K562 (cell line): ENCODE measurements around the gene ZACN. TPM values are rescaled to one million over a fixed set of nuclear protein-coding genes. Genes with fewer than 3 reads are reported as not detected.

Experiments
- ATAC-seq: fragments of 200-7000 bp; cut with Tn5 transposase; 3 replicates; pipeline ENCODE4 v1.9.1; 2020; ENCODE audit warnings: moderate library complexity
- BruUV-seq: library from RNA; stranded (reverse); fragments of 400-500 nt; replicated peaks from 2 replicates; lab custom pipeline; 2021; lab: Mats Ljungman, UMichigan
- CTCF ChIA-PET: fragments of 300-600 bp; formaldehyde crosslinking; extraction: SDS; loops from one replicate; lab custom pipeline; 2021; ENCODE audit warnings: low intra/inter-chr PET ratio; lab: Yijun Ruan, JAX
- POLR2A ChIA-PET: fragments of 300-600, 350-650 bp; sonication (Branson Sonifier 250); formaldehyde crosslinking; extraction: SDS; loops from one replicate; lab custom pipeline; 2021; ENCODE audit warnings: antibody characterized with exemption, inconsistent platforms; lab: Yijun Ruan, JAX
- DNase-seq, 4 experiments: peaks; one replicate each; pipeline versions ENCODE4 v3.0.0 to v3.0.0-alpha.2; 2011 to 2018; ENCODE audit warnings: low spot score in 3 of 4, mixed read lengths in 3 of 4; ENCODE audit errors: extremely low read depth in 1 of 4
- FAIRE-seq: peaks from 2 replicates; lab custom pipeline; 2011; peaks lifted over from hg19 to GRCh38; lab: Jason Lieb, UNC
- H2AFZ ChIP-seq: 2 replicates; pipeline ENCODE4 v1.6.0; 2011; ENCODE audit warnings: low read depth, low read length, control low read depth, inconsistent platforms
- H3K27ac ChIP-seq: fragments of 200-600 bp; 3 replicates; pipeline ENCODE4 v1.8.0; 2011; ENCODE audit warnings: low read depth, mild to moderate bottlenecking, control low read depth, inconsistent platforms, low read length, moderate library complexity, mixed read lengths; ENCODE audit errors: extremely low read depth
- H3K27me3 ChIP-seq, 2 experiments: fragments of 300-600 bp in 1 of 2; 2 replicates in 1 of 2; 3 replicates in 1 of 2; pipeline versions ENCODE4 v1.6.0 to v1.8.0; 2011; ENCODE audit warnings: inconsistent platforms in 2 of 2, low read length in 2 of 2, mild to moderate bottlenecking in 1 of 2, mixed read lengths in 1 of 2, moderate library complexity in 1 of 2; ENCODE audit not compliant: control insufficient read depth in 2 of 2, insufficient read depth in 2 of 2
- H3K36me3 ChIP-seq: fragments of 300-600 bp; 3 replicates; pipeline ENCODE4 v1.8.0; 2011; ENCODE audit warnings: mild to moderate bottlenecking, low read length, inconsistent platforms; ENCODE audit not compliant: control insufficient read depth, insufficient read depth
- H3K4me1 ChIP-seq, 2 experiments: fragments of 200-600 bp in 1 of 2; replicated peaks in 1 of 2; 2 replicates in 1 of 2; 3 replicates in 1 of 2; pipeline versions ENCODE4 v1.5.1 to v1.8.0; 2011; ENCODE audit warnings: inconsistent platforms in 2 of 2, low read length in 2 of 2, mild to moderate bottlenecking in 1 of 2, mixed read lengths in 1 of 2, moderate library complexity in 1 of 2; ENCODE audit not compliant: control insufficient read depth in 2 of 2, insufficient read depth in 2 of 2
- H3K4me2 ChIP-seq: 2 replicates; pipeline ENCODE4 v1.6.1; 2011; ENCODE audit warnings: low read length, control low read depth, inconsistent platforms, mixed read lengths; ENCODE audit not compliant: insufficient read depth
- H3K4me3 ChIP-seq: fragments of 200-600 bp; sonication (generic), shearing (Covaris generic); 2 replicates; pipeline ENCODE4 v1.5.1; 2016; ENCODE audit warnings: control low read depth, inconsistent platforms
- H3K79me2 ChIP-seq: fragments of 200-600 bp; 3 replicates; pipeline ENCODE4 v1.8.0; 2011; ENCODE audit warnings: low read length, inconsistent platforms; ENCODE audit not compliant: control insufficient read depth, insufficient read depth
- H3K9ac ChIP-seq, 2 experiments: 2 replicates each; pipeline versions ENCODE4 v1.6.0 to v1.6.1; 2011; ENCODE audit warnings: low read depth in 2 of 2, low read length in 2 of 2, control low read depth in 1 of 2, inconsistent platforms in 1 of 2, mild to moderate bottlenecking in 1 of 2, mixed read lengths in 1 of 2; ENCODE audit not compliant: insufficient read depth in 1 of 2
- H3K9me1 ChIP-seq: one replicate; pipeline ENCODE4 v1.6.0; 2011; ENCODE audit warnings: inconsistent platforms, mild to moderate bottlenecking, low read length, moderate library complexity; ENCODE audit not compliant: control insufficient read depth, insufficient read depth
- H3K9me3 ChIP-seq: replicated peaks from 2 replicates; pipeline ENCODE4 v1.5.1; 2011; ENCODE audit warnings: low read depth, low read length, inconsistent platforms; ENCODE audit not compliant: control insufficient read depth, insufficient read depth
- H4K20me1 ChIP-seq: replicated peaks from 2 replicates; pipeline ENCODE4 v1.6.1; 2011; ENCODE audit warnings: low read length, inconsistent platforms, mixed read lengths; ENCODE audit not compliant: control insufficient read depth, insufficient read depth
- MGA ChIP-seq: fragments of 450-650 bp; IDR thresholded peaks from 2 replicates; pipeline ENCODE4 v1.6.1; 2016; ENCODE audit warnings: mild to moderate bottlenecking, moderate library complexity
- NFRKB ChIP-seq: fragments of 450-650 bp; IDR thresholded peaks from 2 replicates; pipeline ENCODE4 v1.6.1; 2016; ENCODE audit warnings: low read depth
- NR4A1 ChIP-seq, 2 experiments: fragments of 250-450 bp in 1 of 2; fragments of 450-650 bp in 1 of 2; sonication (Bioruptor Pico) in 1 of 2; IDR thresholded peaks; 2 replicates each; pipeline versions ENCODE4 v1.4.0 to v1.6.1; 2016 to 2020; ENCODE audit warnings: mild to moderate bottlenecking in 2 of 2, missing compliant biosample characterization in 1 of 2, missing genetic modification characterization in 1 of 2, moderate library complexity in 1 of 2
- ZNF592 ChIP-seq: fragments of 450-650 bp; IDR thresholded peaks from 2 replicates; pipeline ENCODE4 v1.6.1; 2017; ENCODE audit warnings: antibody characterized with exemption, mild to moderate bottlenecking
- WGBS: fragments of 100-300 bp; shearing (Covaris generic); methylation state at CpG from one replicate; pipeline ENCODE4 v1.1.6; 2016; ENCODE audit warnings: low coverage, mixed read lengths; ENCODE audit not compliant: insufficient coverage; ENCODE audit errors: missing lambda C conversion rate; 5-methylcytosine and 5-hydroxymethylcytosine counted together
- in situ Hi-C: fragments of 300-500 bp; cut with MboI; formaldehyde crosslinking; loops from 4 replicates; pipeline ENCODE4 v1.15.0; 2018; ENCODE audit warnings: inconsistent platforms, mixed read lengths
- intact Hi-C: fragments of 100-400 bp; cut with micrococcal nuclease; formaldehyde crosslinking; loops from 2 replicates; pipeline ENCODE4 v1.14.2; 2022
- polyA plus RNA-seq, 8 experiments: library from polyadenylated mRNA; depleted of rRNA in 4 of 8; stranded (reverse) in 5 of 8; unstranded in 3 of 8; fragments of >200 nt; fragmentation: Nextera tagmentation in 2 of 8; fragmentation: Illumina TruSeq in 1 of 8; extraction: Ambion mirVana in 2 of 8; extraction: Trizol in 1 of 8; gene quantifications; 2 replicates each; pipeline versions ENCODE4 v1.2.1 to v1.2.3, GENCODE V29; 2011 to 2014; ENCODE audit warnings: inconsistent platforms in 1 of 8, missing spikeins in 1 of 8
- total RNA-seq, 7 experiments: library from RNA; depleted of rRNA in 6 of 7; stranded (reverse); fragments of >200 nt in 6 of 7; fragmentation: Illumina TruSeq in 2 of 7; extraction: Trizol in 2 of 7; gene quantifications; 2 replicates each; pipeline versions ENCODE4 v1.2.1 to v1.2.3, GENCODE V29; 2011 to 2021; ENCODE audit warnings: low replicate concordance in 1 of 7

The ZACN gene
- total and polyA plus RNA-seq, 9 of the 15 experiments (the other 6 are each of a cell fraction or from before 2014, with no cell fraction given), result 0.07 TPM; not detected in 8

- peak overlapping the region; percentile 88 for H3K4me3 ChIP-seq
- CTCF ChIA-PET, result no interaction called here
- peak overlapping the region; percentile 79 for H3K27ac ChIP-seq
- no peak for DNase-seq
- BruUV-seq, result TSS peak; percentile 99
- ATAC-seq, result no peak
- no peak for FAIRE-seq
- H3K4me1 ChIP-seq, result peaks cover 12 to 15% of the 10 kb centered on the region in 2 experiments
- no peaks in the 10 kb centered on the region for H4K20me1 ChIP-seq
- H3K27me3 ChIP-seq, result no peaks in the 10 kb centered on the region
- POLR2A ChIA-PET, result interaction anchor here (0.7 to 1.1 kb wide), 5 partner anchors 14 to 371 kb away, joined by 3 to 5 read pairs (median 3); no protein-coding TSS in a partner anchor
- no peaks in the 10 kb centered on the region for H3K9me3 ChIP-seq
- H3K4me2 ChIP-seq, result peak overlapping the region; percentile 95
- H3K9me1 ChIP-seq, result peaks cover 2% of the 10 kb centered on the region
- peaks cover 23% of the 10 kb centered on the region; the same call in 2 of the 3 replicates for H3K36me3 ChIP-seq
- peaks cover 11% of the 10 kb centered on the region for H3K79me2 ChIP-seq
- in situ Hi-C loops, result no loop called here
- intact Hi-C loops, result no loop called here
- H3K9ac ChIP-seq, result peak overlapping the region; percentile 81 to 95
- WGBS, result 80% methylated on average over 22 of the region's 29 CpGs
- H2AFZ ChIP-seq, result peak overlapping the region; percentile 99
- TF ChIP-seq MGA (0 out of 2 replicates have a peak, but pooled peaks have one; percentile 0), ZNF592 (peak; percentile 30), NFRKB (0 out of 2 replicates have a peak, but pooled peaks have one; percentile 5), NR4A1 (CRISPR knock-in tag; IDR thresholded peaks at IDR 0.05) (no peak), NR4A1 (tag; IDR thresholded peaks at IDR 0.05) (0 out of 2 replicates have a peak, but pooled peaks have one; percentile 5)
Measured at GRCh38 chr17:76104140-76104895, 25.3 kb downstream of the ZACN start.
